Gastroesophageal sphincter (tissue), 3 donors: ENCODE measurements around the gene BICD1.

Source experiments
- EP300 ChIP-seq: sonication (generic); formaldehyde crosslinking; IDR thresholded peaks from one replicate; pipeline ENCODE4 v1.6.1; 2017; ENCODE audit warnings: antibody characterized with exemption, mild to moderate bottlenecking
- POLR2A ChIP-seq, 2 donors: fragments of 450-650 bp; IDR thresholded peaks; one replicate each; pipeline ENCODE4 v1.6.1; 2017; ENCODE audit warnings: antibody characterized with exemption in 2 of 2, mild to moderate bottlenecking in 2 of 2, moderate library complexity in 1 of 2
- POLR2AphosphoS5 ChIP-seq: sonication (generic); formaldehyde crosslinking; IDR thresholded peaks from one replicate; pipeline ENCODE4 v1.6.1; 2017; ENCODE audit warnings: antibody characterized with exemption
- TF ChIP-seq, protein P1 (sequence below), 4 experiments: fragments of 200-600 bp in 2 of 4; fragments of 450-650 bp in 2 of 4; sonication (generic) in 1 of 4; IDR thresholded peaks; one replicate each; pipeline ENCODE4 v1.5.1; 2017 to 2019; ENCODE audit warnings: antibody characterized with exemption in 4 of 4, mild to moderate bottlenecking in 2 of 4, moderate library complexity in 2 of 4

- TF ChIP-seq, protein P1, sequence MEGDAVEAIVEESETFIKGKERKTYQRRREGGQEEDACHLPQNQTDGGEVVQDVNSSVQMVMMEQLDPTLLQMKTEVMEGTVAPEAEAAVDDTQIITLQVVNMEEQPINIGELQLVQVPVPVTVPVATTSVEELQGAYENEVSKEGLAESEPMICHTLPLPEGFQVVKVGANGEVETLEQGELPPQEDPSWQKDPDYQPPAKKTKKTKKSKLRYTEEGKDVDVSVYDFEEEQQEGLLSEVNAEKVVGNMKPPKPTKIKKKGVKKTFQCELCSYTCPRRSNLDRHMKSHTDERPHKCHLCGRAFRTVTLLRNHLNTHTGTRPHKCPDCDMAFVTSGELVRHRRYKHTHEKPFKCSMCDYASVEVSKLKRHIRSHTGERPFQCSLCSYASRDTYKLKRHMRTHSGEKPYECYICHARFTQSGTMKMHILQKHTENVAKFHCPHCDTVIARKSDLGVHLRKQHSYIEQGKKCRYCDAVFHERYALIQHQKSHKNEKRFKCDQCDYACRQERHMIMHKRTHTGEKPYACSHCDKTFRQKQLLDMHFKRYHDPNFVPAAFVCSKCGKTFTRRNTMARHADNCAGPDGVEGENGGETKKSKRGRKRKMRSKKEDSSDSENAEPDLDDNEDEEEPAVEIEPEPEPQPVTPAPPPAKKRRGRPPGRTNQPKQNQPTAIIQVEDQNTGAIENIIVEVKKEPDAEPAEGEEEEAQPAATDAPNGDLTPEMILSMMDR (IDR thresholded peaks at IDR 0.05) = no peak
- TF ChIP-seq POLR2A (IDR thresholded peaks at IDR 0.05) (no peak), EP300 (no peak), POLR2AphosphoS5 (no peak)
These were observed 260.7 kb downstream of the BICD1 start for GRCh38 chr12:32367381-32367780.
